Measurements from ENCODE around the gene MYCBP2. TPM values are rescaled to one million over a fixed set of nuclear protein-coding genes. Genes with fewer than 3 reads are reported as not detected.

The MYCBP2 gene
- total RNA-seq, 1 donor = 155 TPM

DNA sequence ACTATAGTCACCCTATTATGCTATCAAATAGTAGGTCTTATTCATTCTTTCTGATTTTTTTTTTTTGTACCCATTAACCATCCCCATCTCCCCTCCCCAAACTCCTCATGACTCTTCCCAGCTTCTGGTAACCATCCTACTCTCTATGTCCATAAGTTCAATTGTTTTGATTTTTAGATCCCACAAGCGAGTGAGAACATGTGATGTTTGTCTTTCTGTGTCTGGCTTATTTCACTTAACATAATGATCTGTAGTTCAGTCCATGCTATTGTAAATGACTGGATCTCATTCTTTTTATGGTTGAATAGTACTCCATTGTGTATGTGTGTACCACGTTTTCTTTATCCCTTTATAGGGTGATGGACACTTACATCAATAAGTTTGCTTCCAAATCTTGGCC is 4.5 kb upstream of the MYCBP2 start:
- Histone ChIP-seq H3K4me3 (ENCODE audit: insufficient read depth, low read length) (no peak overlapping the region), H3K79me2 (ENCODE audit: insufficient read depth, low read length) (peaks cover 1% of the 10 kb centered on the region), H2AFZ (ENCODE audit: low read length) (no peak overlapping the region), H3K4me1 (ENCODE audit: insufficient read depth, low read length) (peaks cover 17% of the 10 kb centered on the region), H3K36me3 (ENCODE audit: insufficient read depth, low read length) (no peaks in the 10 kb centered on the region), H3K27ac (ENCODE audit: low read depth, low read length) (no peak overlapping the region), H3K4me2 (ENCODE audit: insufficient read depth, low read length) (no peak overlapping the region), H4K20me1 (ENCODE audit: insufficient read depth, low read length) (no peaks in the 10 kb centered on the region), H3K9me3 (ENCODE audit: low read depth, low read length) (no peaks in the 10 kb centered on the region), H3K27me3 (ENCODE audit: insufficient read depth, low read length) (no peaks in the 10 kb centered on the region)
- DNase-seq (ENCODE audit: insufficient read length, low spot score, missing footprints) = no peak
- no peak for TF ChIP-seq CTCF (IDR thresholded peaks at IDR 0.05; ENCODE audit: extremely low read depth, low read depth, low read length)

GRCh38 chr13:77329911-77330584 is 3.2 kb upstream of the MYCBP2 start:
- H4K20me1 ChIP-seq (ENCODE audit: insufficient read depth, low read length) = peaks cover 12% of the 10 kb centered on the region
- TF ChIP-seq CTCF (IDR thresholded peaks at IDR 0.05; ENCODE audit: extremely low read depth, low read depth, low read length) = no peak
- peak overlapping the region; percentile 89 for H3K4me3 ChIP-seq (ENCODE audit: insufficient read depth, low read length)
- no peaks in the 10 kb centered on the region for H3K27me3 ChIP-seq (ENCODE audit: insufficient read depth, low read length)
- H3K9me3 ChIP-seq (ENCODE audit: low read depth, low read length) = no peaks in the 10 kb centered on the region
- peaks cover 19% of the 10 kb centered on the region for H3K4me1 ChIP-seq (ENCODE audit: insufficient read depth, low read length)
- peak overlapping the region; percentile 14 for H3K27ac ChIP-seq (ENCODE audit: low read depth, low read length)
- H3K79me2 ChIP-seq (ENCODE audit: insufficient read depth, low read length) = peaks cover 15% of the 10 kb centered on the region
- peak overlapping the region; percentile 98 for H2AFZ ChIP-seq (ENCODE audit: low read length)
- H3K36me3 ChIP-seq (ENCODE audit: insufficient read depth, low read length) = no peaks in the 10 kb centered on the region
- peak overlapping the region; percentile 84 for H3K4me2 ChIP-seq (ENCODE audit: insufficient read depth, low read length)
- no peak for DNase-seq (ENCODE audit: insufficient read length, low spot score, missing footprints)

DNA sequence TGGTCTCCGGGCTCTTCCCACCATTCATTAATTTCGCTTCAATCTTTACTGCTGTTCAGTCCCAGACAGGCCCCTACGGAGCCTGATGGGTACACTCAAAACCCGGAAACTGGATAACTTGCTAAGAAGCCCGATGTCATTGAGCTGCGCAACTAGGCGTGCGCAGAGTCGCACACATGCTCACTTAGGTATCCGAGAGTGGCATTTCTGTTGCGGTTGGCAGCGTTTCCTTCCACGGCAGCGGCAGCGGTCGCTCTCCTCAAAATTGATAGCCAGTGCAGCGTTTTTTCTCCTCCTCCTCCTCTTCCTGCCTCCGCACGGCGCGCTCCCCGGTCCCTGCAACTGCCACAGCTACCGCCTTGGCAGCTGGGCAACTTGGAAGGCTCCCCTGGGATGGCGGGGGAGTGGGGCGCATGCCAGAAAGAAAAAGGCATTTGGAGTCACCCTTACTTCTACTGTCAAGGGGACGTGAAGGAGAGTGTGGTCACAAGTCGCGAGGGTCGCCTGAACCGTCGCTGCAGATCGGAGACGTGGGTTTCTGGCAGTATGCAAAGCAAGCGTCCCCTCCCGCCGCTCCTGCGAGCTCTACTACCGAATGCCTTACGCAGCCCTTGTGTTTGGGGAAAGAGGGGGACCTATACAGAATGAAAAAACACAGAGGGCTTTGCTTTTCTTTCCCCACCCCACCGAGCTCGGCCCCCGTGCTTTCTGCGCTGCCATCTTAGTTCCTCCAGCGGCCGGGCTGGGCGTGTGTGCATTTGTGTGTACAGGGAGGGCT is 2.4 kb upstream of the MYCBP2 start:
- H3K27ac ChIP-seq (ENCODE audit: low read depth, low read length) = peak overlapping the region; percentile 46
- H3K27me3 ChIP-seq (ENCODE audit: insufficient read depth, low read length) = no peaks in the 10 kb centered on the region
- H3K36me3 ChIP-seq (ENCODE audit: insufficient read depth, low read length) = no peaks in the 10 kb centered on the region
- H3K4me2 ChIP-seq (ENCODE audit: insufficient read depth, low read length) = peak overlapping the region; percentile 84
- H3K79me2 ChIP-seq (ENCODE audit: insufficient read depth, low read length) = peaks cover 22% of the 10 kb centered on the region
- peaks cover 22% of the 10 kb centered on the region for H3K4me1 ChIP-seq (ENCODE audit: insufficient read depth, low read length)
- no peaks in the 10 kb centered on the region for H3K9me3 ChIP-seq (ENCODE audit: low read depth, low read length)
- DNase-seq (ENCODE audit: insufficient read length, low spot score, missing footprints) = peak; percentile 94
- H4K20me1 ChIP-seq (ENCODE audit: insufficient read depth, low read length) = peaks cover 19% of the 10 kb centered on the region
- H3K4me3 ChIP-seq (ENCODE audit: insufficient read depth, low read length) = peak overlapping the region; percentile 89
- H2AFZ ChIP-seq (ENCODE audit: low read length) = peak overlapping the region; percentile 98
- TF ChIP-seq CTCF (IDR thresholded peaks at IDR 0.05; ENCODE audit: extremely low read depth, low read depth, low read length) = no peak

DNA sequence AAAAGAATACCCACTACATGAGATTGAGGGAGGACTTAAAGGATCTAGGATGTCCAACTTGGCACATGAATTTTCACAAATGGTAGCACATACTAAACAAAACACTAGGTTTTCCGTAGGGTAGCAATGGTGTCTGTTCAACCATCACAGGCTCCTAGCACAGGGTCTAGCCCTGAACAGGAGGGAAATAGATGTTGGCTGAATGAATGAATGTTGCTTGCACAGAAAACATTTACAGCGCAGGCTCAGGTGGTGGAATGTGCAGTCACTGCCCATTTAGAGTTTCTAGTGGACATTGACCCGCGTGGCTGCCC is 1.9 kb upstream of the MYCBP2 start:
- peak overlapping the region; percentile 29 for H3K27ac ChIP-seq (ENCODE audit: low read depth, low read length)

More for the DNA sequence above, 1.9 kb upstream of the MYCBP2 start:
- Histone ChIP-seq H3K36me3 (ENCODE audit: insufficient read depth, low read length) (no peaks in the 10 kb centered on the region), H3K4me3 (ENCODE audit: insufficient read depth, low read length) (peak overlapping the region; percentile 89), H3K4me2 (ENCODE audit: insufficient read depth, low read length) (peak overlapping the region; percentile 84), H3K27me3 (ENCODE audit: insufficient read depth, low read length) (no peaks in the 10 kb centered on the region), H3K9me3 (ENCODE audit: low read depth, low read length) (no peaks in the 10 kb centered on the region), H2AFZ (ENCODE audit: low read length) (peak overlapping the region; percentile 98), H3K79me2 (ENCODE audit: insufficient read depth, low read length) (peaks cover 28% of the 10 kb centered on the region), H3K4me1 (ENCODE audit: insufficient read depth, low read length) (peaks cover 22% of the 10 kb centered on the region), H4K20me1 (ENCODE audit: insufficient read depth, low read length) (peaks cover 24% of the 10 kb centered on the region)
- DNase-seq (ENCODE audit: insufficient read length, low spot score, missing footprints) = no peak
- TF ChIP-seq CTCF (IDR thresholded peaks at IDR 0.05; ENCODE audit: extremely low read depth, low read depth, low read length) = no peak

Measured in osteoblast (primary cell).